ENCODE results near the gene TXNRD2.

TXNRD2 gene

GRCh38 chr22:19901577-19902244, 39.9 kb downstream of the TXNRD2 start:
- DNase-seq (ENCODE audit: insufficient read length, low spot score), result no peak
- TF ChIP-seq CTCF (IDR thresholded peaks at IDR 0.05; ENCODE audit: insufficient read depth, missing control alignments), result no peak
- no peak for FAIRE-seq

- FAIRE-seq, result no peak
- no peak for TF ChIP-seq CTCF (IDR thresholded peaks at IDR 0.05; ENCODE audit: insufficient read depth, missing control alignments)
- DNase-seq (ENCODE audit: insufficient read length, low spot score), result no peak
These were observed 40.7 kb downstream of the TXNRD2 start for GRCh38 chr22:19900707-19901436.

- no peak for TF ChIP-seq CTCF (IDR thresholded peaks at IDR 0.05; ENCODE audit: insufficient read depth, missing control alignments)
- DNase-seq (ENCODE audit: insufficient read length, low spot score), result no peak
- no peak for FAIRE-seq
These were observed 42.6 kb downstream of the TXNRD2 start for GRCh38 chr22:19898831-19899567.

GRCh38 chr22:19898145-19898544, 43.5 kb downstream of the TXNRD2 start:
- no peak for TF ChIP-seq CTCF (IDR thresholded peaks at IDR 0.05; ENCODE audit: insufficient read depth, missing control alignments)
- DNase-seq (ENCODE audit: insufficient read length, low spot score) (no peak), FAIRE-seq (no peak)

GRCh38 chr22:19897726-19898125, 43.9 kb downstream of the TXNRD2 start:
- no peak for TF ChIP-seq CTCF (IDR thresholded peaks at IDR 0.05; ENCODE audit: insufficient read depth, missing control alignments)
- DNase-seq (ENCODE audit: insufficient read length, low spot score) (no peak), FAIRE-seq (no peak)

GRCh38 chr22:19896665-19897355, 44.8 kb downstream of the TXNRD2 start:
- DNase-seq (ENCODE audit: insufficient read length, low spot score) (no peak), FAIRE-seq (no peak)
- TF ChIP-seq CTCF (IDR thresholded peaks at IDR 0.05; ENCODE audit: insufficient read depth, missing control alignments), result no peak
